Right lung (tissue), 5 donors: ENCODE data around the gene RALGDS. TPM values are rescaled to one million over a fixed set of nuclear protein-coding genes. Genes with fewer than 3 reads are reported as not detected.

Experiments
- DNase-seq, 2 donors: peaks; one replicate each; pipeline ENCODE4 v3.0.0-alpha.2; 2013
- polyA plus RNA-seq, 5 donors: library from polyadenylated mRNA; unstranded; fragments of 120-200 nt; gene quantifications; one replicate each; pipeline versions ENCODE4 v1.2.1 to v1.2.3, GENCODE V29; 2013; ENCODE audit warnings: inconsistent platforms in 1 of 5, low replicate concordance in 1 of 5; ENCODE audit not compliant: insufficient read length in 5 of 5, insufficient read depth in 1 of 5

The RALGDS gene
- polyA plus RNA-seq, 5 donors, result 39.2 to 53.3 (median 47.0) TPM

DNA sequence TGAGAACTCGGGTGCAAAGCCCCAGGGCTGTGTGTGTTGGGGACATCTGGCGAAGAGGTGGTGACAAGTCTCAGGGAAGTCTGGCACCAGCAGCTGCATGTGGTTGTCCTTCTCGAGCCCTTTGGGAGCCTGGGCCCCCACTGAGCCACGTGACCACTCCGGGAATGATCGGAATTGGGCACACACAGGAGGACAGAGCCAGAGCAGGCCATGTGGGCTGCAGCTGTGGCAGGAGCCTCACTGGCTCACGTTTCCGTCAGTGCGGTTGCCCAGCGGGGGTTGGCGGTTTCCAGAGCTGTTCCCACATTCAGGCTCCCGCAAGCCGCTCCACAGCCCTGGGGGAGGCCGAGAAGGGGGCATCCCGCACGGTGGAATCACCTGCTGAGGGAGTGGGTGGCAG is 66.1 kb downstream of the RALGDS start:
- no peak for DNase-seq

DNA sequence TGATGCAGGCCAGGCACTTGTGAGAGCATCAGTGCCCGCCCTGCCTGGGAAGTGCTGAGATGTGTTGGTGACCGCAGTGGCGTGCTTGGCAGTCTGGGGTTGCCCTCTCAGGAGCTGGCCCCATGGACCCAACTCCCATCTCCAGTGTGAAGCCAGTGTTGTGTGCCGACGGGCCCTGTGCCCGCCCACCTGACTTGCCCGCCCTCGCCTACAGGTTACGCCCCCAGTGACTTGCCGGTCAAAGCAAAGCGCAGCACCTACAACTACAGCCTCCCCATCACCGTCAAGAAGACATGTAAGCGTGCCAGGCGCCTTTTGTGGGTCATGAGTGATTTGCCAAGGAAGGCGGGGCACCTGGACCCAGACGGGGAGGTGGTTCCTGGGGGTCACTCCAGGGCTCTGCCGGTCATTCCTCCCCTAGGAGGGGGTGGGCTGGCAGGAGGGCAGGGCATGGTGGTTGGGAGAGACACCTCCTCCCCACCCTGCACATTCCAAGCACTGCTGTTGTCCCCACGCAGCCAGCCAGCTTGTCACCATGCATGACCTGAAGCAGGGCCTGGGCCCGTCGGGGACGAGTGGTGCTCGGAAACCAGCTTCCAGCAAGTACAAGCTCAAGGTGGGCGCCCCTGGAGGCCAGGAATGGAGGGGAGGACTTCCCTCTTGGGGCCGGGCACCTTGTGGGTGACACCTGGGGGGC is 66.7 kb downstream of the RALGDS start:
- DNase-seq, result no peak

DNA sequence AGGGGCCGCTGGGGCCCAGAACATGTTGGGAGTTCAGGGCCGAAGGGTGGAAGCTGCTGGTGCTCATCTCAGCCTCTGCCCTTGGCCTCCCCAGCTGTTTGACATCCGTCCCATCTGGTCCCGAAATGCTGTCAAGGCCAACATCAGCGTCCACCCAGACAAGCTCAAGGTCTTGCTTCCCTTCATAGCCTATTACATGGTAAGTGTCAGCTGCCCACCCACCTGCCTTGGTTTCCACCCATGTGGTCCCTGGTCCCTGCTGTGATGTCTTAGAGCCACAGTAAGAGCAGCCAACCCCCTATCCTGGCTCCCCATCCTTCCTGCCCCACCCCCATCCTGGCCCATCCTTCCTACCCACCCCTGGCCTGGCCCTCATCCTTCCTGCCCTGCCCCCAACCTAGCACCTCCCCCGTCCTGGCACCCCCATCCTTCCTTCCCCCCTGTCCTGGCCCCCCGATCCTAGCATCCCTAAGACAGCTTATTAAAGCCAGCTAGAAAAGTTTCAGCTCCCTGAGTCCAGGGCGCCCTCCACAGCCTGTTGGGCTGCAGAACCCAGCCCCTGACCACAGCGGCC is 69.0 kb downstream of the RALGDS start:
- no peak for DNase-seq

DNA sequence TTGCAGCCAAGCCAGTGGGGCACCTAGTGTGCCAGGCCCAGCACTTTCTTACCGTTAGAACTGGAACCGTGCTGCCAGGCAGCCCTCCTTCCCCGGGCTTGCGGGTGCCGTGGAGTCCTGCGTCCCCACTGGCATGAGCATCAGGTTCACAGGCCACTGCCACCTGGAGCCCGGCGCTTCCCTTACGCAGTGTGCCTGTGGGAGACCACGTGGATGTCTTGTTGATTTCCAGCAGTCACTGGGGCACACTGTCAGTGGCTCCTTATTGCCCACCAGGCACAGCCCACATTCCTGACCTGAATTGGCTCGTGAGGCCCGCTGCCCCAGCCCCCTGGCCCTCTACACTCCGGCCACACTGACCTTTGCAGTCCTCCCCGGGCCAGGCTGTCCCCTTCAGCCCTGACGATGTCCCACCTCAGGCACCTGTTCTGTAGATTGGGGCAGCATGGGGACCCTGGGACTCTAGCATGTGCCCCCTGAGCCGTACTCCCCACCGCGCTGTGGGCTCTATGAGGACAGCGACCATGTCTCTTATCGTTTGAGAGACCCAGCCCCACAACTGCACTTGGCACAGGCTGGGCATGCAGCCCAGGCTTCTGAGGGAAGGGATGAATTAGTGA is 69.6 kb downstream of the RALGDS start:
- DNase-seq, result no peak

DNA sequence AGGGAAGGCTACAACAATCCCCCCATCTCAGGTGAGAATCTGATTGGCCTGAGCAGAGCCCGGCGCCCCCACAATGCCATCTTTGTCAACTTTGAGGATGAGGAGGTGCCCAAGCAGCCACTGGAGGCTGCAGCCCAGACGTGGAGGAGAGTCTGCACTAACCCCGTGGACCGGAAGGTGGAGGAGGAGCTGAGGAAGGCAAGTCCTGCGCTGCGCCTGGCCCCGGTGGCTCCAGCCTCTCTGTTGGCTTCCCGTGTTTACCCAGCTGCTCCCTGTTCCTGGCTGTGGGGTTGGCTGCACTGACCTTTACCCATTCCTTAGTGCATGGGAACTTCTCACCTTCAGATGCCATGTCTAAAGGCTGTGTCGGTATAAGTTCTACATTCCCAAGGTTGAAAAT is 70.3 kb downstream of the RALGDS start:
- DNase-seq, result no peak

DNA sequence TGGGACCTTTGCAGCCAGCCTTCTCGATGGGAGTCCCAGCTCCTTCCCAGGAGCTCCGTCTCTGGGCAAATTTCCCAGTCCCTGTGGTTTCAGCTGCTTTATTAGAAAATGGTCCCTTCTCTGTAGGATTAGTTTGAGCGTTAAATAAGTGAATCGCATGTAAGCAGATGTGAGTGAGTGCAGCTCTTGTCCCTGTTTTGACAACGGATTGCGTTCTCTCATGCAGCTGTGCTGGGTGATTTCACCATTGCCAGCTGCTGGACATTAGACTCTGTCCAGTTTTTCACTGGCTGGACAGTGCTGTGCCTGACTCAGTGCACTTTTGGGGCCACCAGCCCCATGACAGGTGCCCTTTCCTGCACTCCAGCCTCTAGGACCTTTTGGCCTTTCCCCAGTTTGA is 70.9 kb downstream of the RALGDS start:
- DNase-seq, result no peak

DNA sequence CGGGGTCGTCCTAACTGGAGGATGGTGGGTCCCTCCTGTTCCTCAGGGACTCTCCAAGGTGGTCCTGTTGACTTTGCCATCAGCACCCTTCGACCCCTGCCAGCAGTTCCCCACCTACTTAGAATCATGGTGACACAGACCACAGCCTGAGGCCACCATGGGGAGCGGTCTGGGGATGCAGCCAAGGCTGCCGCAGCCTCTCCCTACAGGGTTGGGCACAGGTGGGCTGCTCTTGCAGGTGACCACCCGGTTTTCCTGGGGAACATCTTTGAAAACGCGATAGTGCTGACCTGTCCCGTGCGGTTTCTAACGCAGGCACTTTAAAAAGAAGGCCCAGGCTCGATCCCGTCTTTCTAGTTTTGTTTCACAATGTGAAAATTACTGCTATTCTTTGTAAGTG is 72.0 kb downstream of the RALGDS start:
- no peak for DNase-seq

DNA sequence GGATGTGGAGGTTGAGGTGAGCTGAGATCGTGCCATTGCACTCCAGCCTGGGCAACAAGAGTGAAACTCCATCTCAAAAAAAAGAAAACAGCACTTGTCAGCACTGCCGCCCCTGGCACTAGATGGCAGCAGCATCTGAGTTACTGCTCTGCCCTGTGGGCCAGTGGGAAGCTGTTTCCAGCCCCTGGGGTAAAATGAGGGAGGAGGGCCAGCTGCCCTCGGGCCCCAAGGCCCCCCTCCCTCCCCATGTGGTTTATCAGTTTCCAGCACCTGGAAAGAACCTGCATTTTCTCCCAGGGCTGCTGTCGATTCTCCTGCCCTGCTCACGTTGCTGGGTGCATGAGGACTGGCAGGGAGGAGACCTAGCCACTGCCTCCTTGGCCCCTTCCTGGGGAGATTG is 72.4 kb downstream of the RALGDS start:
- DNase-seq, result no peak

Other genes starting within 250 kb of the RALGDS start
- 1 to 10 TPM; 1.4 to 4.6 (median 3.5) TPM for gene AK8, start 243.0 kb downstream of the RALGDS start, polyA plus RNA-seq
- gene SPACA9, start 242.3 kb downstream of the RALGDS start, polyA plus RNA-seq, result 10 to 100 TPM in 4 of 5 donors, 1 to 10 TPM in 1; 6.6 to 13.5 (median 12.2) TPM
- gene TSC1, start 176.6 kb downstream of the RALGDS start, polyA plus RNA-seq, result 10 to 100 TPM; 33.4 to 64.4 (median 53.7) TPM
- gene GFI1B, start 142.5 kb downstream of the RALGDS start, polyA plus RNA-seq, result 1 to 10 TPM in 4 of 5 donors, under 1 TPM in 1; 0.70 to 1.6 (median 1.3) TPM
- gene GTF3C5, start 90.2 kb downstream of the RALGDS start, polyA plus RNA-seq, result 10 to 100 TPM; 59.8 to 69.5 (median 66.5) TPM
- gene CEL, start 59.3 kb downstream of the RALGDS start, polyA plus RNA-seq, result 1 to 10 TPM; 1.8 to 2.7 (median 1.8) TPM
- gene GBGT1, start 42.7 kb upstream of the RALGDS start, polyA plus RNA-seq, result 1 to 10 TPM; 2.9 to 6.0 (median 4.0) TPM
- gene OBP2B, start 88.0 kb upstream of the RALGDS start, polyA plus RNA-seq, result not detected
- 1 to 10 TPM; 3.9 to 7.2 (median 5.1) TPM for gene ABO, start 154.0 kb upstream of the RALGDS start, polyA plus RNA-seq
- 10 to 100 TPM; 20.7 to 33.5 (median 27.1) TPM for gene SURF6, start 214.9 kb upstream of the RALGDS start, polyA plus RNA-seq
- gene MED22, start 226.9 kb upstream of the RALGDS start, polyA plus RNA-seq, result 10 to 100 TPM; 20.0 to 29.5 (median 25.4) TPM
- 1,000 to 10,000 TPM; 2,763 to 3,382 (median 3,157) TPM for gene RPL7A, start 227.0 kb upstream of the RALGDS start, polyA plus RNA-seq
- 10 to 100 TPM; 25.8 to 35.0 (median 32.3) TPM for gene SURF1, start 235.2 kb upstream of the RALGDS start, polyA plus RNA-seq
- gene SURF2, start 235.3 kb upstream of the RALGDS start, polyA plus RNA-seq, result 10 to 100 TPM; 14.8 to 24.5 (median 15.6) TPM